GM23338 (cell line): ENCODE data around the gene CES5A. TPM values are rescaled to one million over a fixed set of nuclear protein-coding genes. Genes with fewer than 3 reads are reported as not detected.

Experiments
- ATAC-seq: fragments of 200-7000 bp; cut with Tn5 transposase; 3 replicates; pipeline ENCODE4 v1.9.1; 2020
- DNase-seq: peaks from one replicate; pipeline ENCODE4 v3.0.0-alpha.2; 2015; ENCODE audit warnings: low spot score
- H2AFZ ChIP-seq: fragments of 200-600 bp; sonication (generic); 2 replicates; pipeline ENCODE4 v1.8.0; 2016; ENCODE audit warnings: antibody characterized with exemption, mild to moderate bottlenecking, moderate library complexity
- H3F3A ChIP-seq: fragments of 200-600 bp; sonication (generic); replicated peaks from 2 replicates; pipeline ENCODE4 v1.8.0; 2017; ENCODE audit warnings: antibody characterized with exemption, mixed run types, low read depth
- H3K27ac ChIP-seq: fragments of 200-600 bp; sonication (generic); 2 replicates; pipeline ENCODE4 v1.6.1; 2016; ENCODE audit warnings: low read depth
- H3K27me3 ChIP-seq: fragments of 200-600 bp; sonication (generic); 2 replicates; pipeline ENCODE4 v1.8.0; 2016; ENCODE audit warnings: mild to moderate bottlenecking, mixed run types, moderate library complexity; ENCODE audit not compliant: insufficient read depth
- H3K36me3 ChIP-seq: fragments of 200-600 bp; sonication (generic); 2 replicates; pipeline ENCODE4 v1.8.0; 2016; ENCODE audit warnings: mild to moderate bottlenecking; ENCODE audit not compliant: insufficient read depth
- H3K4me1 ChIP-seq: fragments of 200-600 bp; sonication (generic); 2 replicates; pipeline ENCODE4 v1.8.0; 2016; ENCODE audit warnings: mild to moderate bottlenecking, moderate library complexity; ENCODE audit not compliant: insufficient read depth
- H3K4me2 ChIP-seq: fragments of 200-600 bp; sonication (generic); 2 replicates; pipeline ENCODE4 v1.7.1; 2017; ENCODE audit warnings: mixed run types
- H3K4me3 ChIP-seq: fragments of 200-600 bp; sonication (generic); 2 replicates; pipeline ENCODE4 v1.6.1; 2016; ENCODE audit warnings: mixed run types
- H3K79me2 ChIP-seq: fragments of 200-600 bp; sonication (generic); replicated peaks from 2 replicates; pipeline ENCODE4 v1.8.0; 2017; ENCODE audit warnings: mild to moderate bottlenecking; ENCODE audit not compliant: insufficient read depth
- H3K9me2 ChIP-seq: fragments of 200-600 bp; sonication (generic); 2 replicates; pipeline ENCODE4 v1.8.0; 2017; ENCODE audit not compliant: insufficient read depth
- H4K20me1 ChIP-seq: fragments of 200-600 bp; sonication (generic); replicated peaks from 2 replicates; pipeline ENCODE4 v1.8.0; 2017; ENCODE audit warnings: mild to moderate bottlenecking; ENCODE audit not compliant: insufficient read depth
- H3K27ac Mint-ChIP-seq: 2 replicates; pipeline ENCODE4 v1.8.0; 2020; ENCODE audit warnings: inconsistent platforms, mild to moderate bottlenecking, moderate library complexity, mixed read lengths
- H3K27me3 Mint-ChIP-seq: 3 replicates; pipeline ENCODE4 v1.8.0; 2022; ENCODE audit warnings: low read depth, mild to moderate bottlenecking, moderate library complexity, mixed read lengths, inconsistent platforms; ENCODE audit not compliant: insufficient read depth, poor library complexity
- H3K36me3 Mint-ChIP-seq: 3 replicates; pipeline ENCODE4 v1.8.0; 2021; ENCODE audit warnings: low read depth, mild to moderate bottlenecking, inconsistent platforms, moderate library complexity, mixed read lengths
- H3K4me1 Mint-ChIP-seq: 3 replicates; pipeline ENCODE4 v1.8.0; 2020; ENCODE audit warnings: mild to moderate bottlenecking, inconsistent platforms, mixed read lengths
- H3K4me3 Mint-ChIP-seq: 3 replicates; pipeline ENCODE4 v1.8.0; 2021; ENCODE audit warnings: moderate library complexity, mild to moderate bottlenecking, inconsistent platforms, mixed read lengths
- H3K9me3 Mint-ChIP-seq: 3 replicates; pipeline ENCODE4 v1.8.0; 2020; ENCODE audit warnings: moderate library complexity, mild to moderate bottlenecking, inconsistent platforms, mixed read lengths
- CREB1 ChIP-seq: fragments of 250-450 bp; sonication (Bioruptor Pico); IDR thresholded peaks from 2 replicates; pipeline ENCODE4 v1.5.0; 2020; ENCODE audit warnings: low read depth, mild to moderate bottlenecking, moderate library complexity
- CTCF ChIP-seq, 2 experiments: fragments of 200-600 bp in 1 of 2; sonication (generic) in 1 of 2; conservative IDR thresholded peaks; 2 replicates each; pipeline versions ENCODE4 v1.5.1 to v1.6.1; 2016 to 2017; ENCODE audit warnings: antibody characterized with exemption in 2 of 2, low read depth in 2 of 2, mild to moderate bottlenecking in 2 of 2, moderate library complexity in 1 of 2
- ETS1 ChIP-seq: IDR thresholded peaks from 2 replicates; pipeline ENCODE4 v1.6.1; 2016; ENCODE audit warnings: antibody characterized with exemption
- EZH2 ChIP-seq: fragments of 200-600 bp; sonication (generic); IDR thresholded peaks from one replicate; pipeline ENCODE4 v1.8.0; 2017; ENCODE audit warnings: antibody characterized with exemption, mild to moderate bottlenecking, low read depth; ENCODE audit not compliant: unreplicated experiment
- EZH2phosphoT487 ChIP-seq: fragments of 200-600 bp; sonication (generic); IDR thresholded peaks from one replicate; pipeline ENCODE4 v1.8.1; 2018; ENCODE audit warnings: antibody characterized with exemption; ENCODE audit not compliant: unreplicated experiment
- JUNB ChIP-seq: IDR thresholded peaks from one replicate; pipeline ENCODE4 v1.6.1; 2016; ENCODE audit warnings: antibody characterized with exemption; ENCODE audit not compliant: unreplicated experiment
- NANOG ChIP-seq: IDR thresholded peaks from 2 replicates; pipeline ENCODE4 v1.6.1; 2016; ENCODE audit warnings: antibody characterized with exemption, borderline replicate concordance
- POLR2AphosphoS5 ChIP-seq: IDR thresholded peaks from 2 replicates; pipeline ENCODE4 v1.6.1; 2016; ENCODE audit warnings: antibody characterized with exemption, low read depth
- STAT1 ChIP-seq: IDR thresholded peaks from one replicate; pipeline ENCODE4 v1.6.1; 2016; ENCODE audit warnings: antibody characterized with exemption; ENCODE audit not compliant: unreplicated experiment
- ZNF331 ChIP-seq: fragments of 250-450 bp; sonication (Bioruptor Pico); IDR thresholded peaks from 2 replicates; pipeline ENCODE4 v1.5.0; 2020; ENCODE audit warnings: low read depth, mild to moderate bottlenecking, moderate library complexity
- ZNF462 ChIP-seq: fragments of 250-450 bp; sonication (Bioruptor Pico); IDR thresholded peaks from 2 replicates; pipeline ENCODE4 v1.5.0; 2020; ENCODE audit warnings: mild to moderate bottlenecking, moderate library complexity
- polyA plus RNA-seq: library from polyadenylated mRNA; unstranded; fragments of >200 nt; fragmentation: Nextera tagmentation; extraction: Ambion mirVana; gene quantifications from 2 replicates; pipeline ENCODE4 v1.2.1, GENCODE V29; 2016
- total RNA-seq: library from RNA; depleted of rRNA; stranded (reverse); fragments of >200 nt; shearing (Covaris generic); gene quantifications from 2 replicates; pipeline ENCODE4 v1.2.3, GENCODE V29; 2014

CES5A gene
- total and polyA plus RNA-seq, 2 experiments from 2014 or later: not detected

DNA sequence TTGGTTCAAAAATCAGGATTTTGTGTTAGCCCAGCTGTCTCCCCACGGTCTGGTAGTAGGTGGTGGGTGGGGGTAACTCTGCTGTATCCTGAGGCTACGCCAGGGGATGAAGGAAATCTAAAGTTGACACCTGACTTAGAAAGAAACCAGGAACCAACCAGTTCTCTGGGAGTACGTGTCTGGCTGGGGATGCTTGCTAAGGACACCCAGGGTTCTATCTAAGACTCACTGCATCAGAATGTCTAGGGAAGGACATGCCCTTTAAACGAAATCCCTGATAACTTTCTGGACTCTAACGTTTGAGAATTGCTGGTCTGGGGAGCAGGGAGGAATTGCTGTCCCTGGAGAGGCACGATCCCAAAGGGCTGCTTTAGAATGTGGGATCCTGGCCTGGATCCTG lies 39.2 kb upstream of the CES5A start (continued):
- TF ChIP-seq CTCF (conservative IDR thresholded peaks at IDR 0.05; ENCODE audit: low read depth in 2 of 2): no peak
- TF ChIP-seq JUNB: no peak
- TF ChIP-seq ZNF331 (CRISPR knock-in tag): no peak
- TF ChIP-seq ETS1: no peak
- TF ChIP-seq NANOG: no peak
- no peak for TF ChIP-seq STAT1

GRCh38 chr16:55913716-55914115 lies 38.5 kb upstream of the CES5A start:
- no peak overlapping the region for H3K4me3 Mint-ChIP-seq
- Histone ChIP-seq H3K4me1 (no peaks in the 10 kb centered on the region), H2AFZ (no peak overlapping the region), H3K4me2 (no peak overlapping the region), H4K20me1 (no peaks in the 10 kb centered on the region), H3F3A (no peaks in the 10 kb centered on the region), H3K9me2 (peaks cover 7% of the 10 kb centered on the region; the same call in 1 of the 2 replicates), H3K36me3 (no peaks in the 10 kb centered on the region), H3K4me3 (no peak overlapping the region), H3K27ac (no peak overlapping the region), H3K27me3 (no peaks in the 10 kb centered on the region), H3K79me2 (no peaks in the 10 kb centered on the region)
- no peaks in the 10 kb centered on the region for H3K9me3 Mint-ChIP-seq
- H3K27ac Mint-ChIP-seq: no peak overlapping the region
- H3K27me3 Mint-ChIP-seq: peaks cover 5% of the 10 kb centered on the region
- ATAC-seq (no peak; the same call in 2 of the 3 replicates), DNase-seq (no peak)
- peaks cover 3% of the 10 kb centered on the region; the same call in 1 of the 3 replicates for H3K36me3 Mint-ChIP-seq
- peaks cover 20% of the 10 kb centered on the region for H3K4me1 Mint-ChIP-seq
- TF ChIP-seq ZNF462 (no peak), STAT1 (no peak), CREB1 (no peak), JUNB (no peak), POLR2AphosphoS5 (no peak), EZH2phosphoT487 (no peak), ETS1 (no peak), CTCF (conservative IDR thresholded peaks at IDR 0.05; ENCODE audit: low read depth in 2 of 2) (no peak), EZH2 (no peak)
